Right lobe of liver (tissue), 4 donors: ENCODE data around the gene NKAIN2.

Experiments used
- CTCF ChIP-seq, 4 donors: fragments of 200-600 bp in 3 of 4; fragments of 450-650 bp in 1 of 4; IDR thresholded peaks; one replicate each; pipeline versions ENCODE4 v1.5.1 to v1.8.0; 2016 to 2022; ENCODE audit warnings: antibody characterized with exemption in 4 of 4, mild to moderate bottlenecking in 2 of 4
- POLR2A ChIP-seq: fragments of 450-650 bp; IDR thresholded peaks from one replicate; pipeline ENCODE4 v1.6.1; 2017; ENCODE audit warnings: antibody characterized with exemption, mild to moderate bottlenecking
- donor health status: DM: no; HTN: no; CAD: no.
- donor health status: DM: no; HTN: no; CAD: no.
- donor health status: DM: no; HTN: yes; CAD: no.

GRCh38 chr6:124373386-124373785, 569.7 kb downstream of the NKAIN2 start:
- no peak for TF ChIP-seq CTCF (IDR thresholded peaks at IDR 0.05)
- no peak for TF ChIP-seq POLR2A
